GM12878 (cell line): Measurements from ENCODE around the gene ARFGAP3. TPM values are rescaled to one million over a fixed set of nuclear protein-coding genes. Genes with fewer than 3 reads are reported as not detected.
A peak's percentile ranks its signal among the peaks of the same experiment; 100 is the strongest.

Experiments used
- ATAC-seq: fragments of 200-7000 bp; cut with Tn5 transposase; 3 replicates; pipeline ENCODE4 v1.9.1; 2020; ENCODE audit warnings: mild to moderate bottlenecking, moderate library complexity
- BruUV-seq: library from RNA; stranded (reverse); fragments of 400-500 nt; replicated peaks from 2 replicates; lab custom pipeline; 2021; lab: Mats Ljungman, UMichigan
- CTCF ChIA-PET: fragments of 300-600 bp; sonication (Branson Sonifier 250); formaldehyde crosslinking; extraction: SDS; loops from one replicate; lab custom pipeline; 2021; ENCODE audit warnings: inconsistent platforms; lab: Yijun Ruan, JAX
- POLR2A ChIA-PET: fragments of 350-600 bp; formaldehyde crosslinking; extraction: SDS; loops from one replicate; lab custom pipeline; 2021; ENCODE audit warnings: inconsistent platforms; lab: Charles Lee
- RAD21 ChIA-PET: fragments of 300-600 bp; sonication (Branson Sonifier 250); formaldehyde crosslinking; loops from one replicate; lab custom pipeline; 2023; ENCODE audit warnings: antibody characterized with exemption; ENCODE audit not compliant: unreplicated experiment; lab: Charles Lee
- SMC1A ChIA-PET: fragments of 300-600 bp; sonication (Branson Sonifier 250); formaldehyde crosslinking; loops from one replicate; lab custom pipeline; 2023; ENCODE audit not compliant: unreplicated experiment, uncharacterized antibody; lab: Charles Lee
- DNase-seq: peaks from one replicate; pipeline ENCODE4 v3.0.0-alpha.2; 2011; ENCODE audit warnings: low read depth, low spot score
- FAIRE-seq: peaks from 3 replicates; lab custom pipeline; 2011; peaks lifted over from hg19 to GRCh38; lab: Jason Lieb, UNC
- H2AFZ ChIP-seq: 2 replicates; pipeline ENCODE4 v1.6.0; 2011; ENCODE audit warnings: low read depth, low read length, control low read depth; ENCODE audit not compliant: control insufficient read depth
- H3K27ac ChIP-seq: 2 replicates; pipeline ENCODE4 v1.5.1; 2011; ENCODE audit warnings: control low read depth; ENCODE audit not compliant: control insufficient read depth, insufficient read depth
- H3K27me3 ChIP-seq, 2 experiments: replicated peaks in 1 of 2; 2 replicates each; pipeline versions ENCODE4 v1.6.0 to v1.6.1; 2011; ENCODE audit warnings: low read length in 1 of 2; ENCODE audit not compliant: control insufficient read depth in 2 of 2, insufficient read depth in 2 of 2
- H3K36me3 ChIP-seq, 2 experiments: 2 replicates each; pipeline ENCODE4 v1.5.1; 2011; ENCODE audit warnings: low read length in 1 of 2; ENCODE audit not compliant: control insufficient read depth in 2 of 2, insufficient read depth in 2 of 2
- H3K4me1 ChIP-seq: 2 replicates; pipeline ENCODE4 v1.6.1; 2011; ENCODE audit warnings: mild to moderate bottlenecking, low read length, moderate library complexity, mixed read lengths; ENCODE audit not compliant: control insufficient read depth, insufficient read depth
- H3K4me2 ChIP-seq: 2 replicates; pipeline ENCODE4 v1.6.0; 2011; ENCODE audit warnings: control low read depth; ENCODE audit not compliant: control insufficient read depth, insufficient read depth
- H3K4me3 ChIP-seq: fragments of 200-600 bp; sonication (generic); 2 replicates; pipeline ENCODE4 v1.5.1; 2016
- H3K79me2 ChIP-seq: 2 replicates; pipeline ENCODE4 v1.6.0; 2011; ENCODE audit warnings: low read length; ENCODE audit not compliant: control insufficient read depth, insufficient read depth
- H3K9ac ChIP-seq: 2 replicates; pipeline ENCODE4 v1.8.0; 2011; ENCODE audit warnings: low read length, control low read depth, mixed read lengths; ENCODE audit not compliant: control insufficient read depth, insufficient read depth
- H3K9me3 ChIP-seq: replicated peaks from 3 replicates; pipeline ENCODE4 v1.5.1; 2011; ENCODE audit warnings: mild to moderate bottlenecking, low read length; ENCODE audit not compliant: control insufficient read depth, insufficient read depth
- H4K20me1 ChIP-seq: 2 replicates; pipeline ENCODE4 v1.6.0; 2011; ENCODE audit not compliant: control insufficient read depth, insufficient read depth
- PAX8 ChIP-seq: fragments of 450-650 bp; IDR thresholded peaks from 2 replicates; pipeline ENCODE4 v1.6.1; 2017; ENCODE audit warnings: mild to moderate bottlenecking, moderate library complexity
- RAD21 ChIP-seq: IDR thresholded peaks from 2 replicates; pipeline ENCODE4 v1.6.1; 2011; ENCODE audit warnings: mild to moderate bottlenecking, low read depth, low read length, moderate library complexity; ENCODE audit not compliant: insufficient read depth
- SMC3 ChIP-seq: IDR thresholded peaks from 2 replicates; pipeline ENCODE4 v1.6.1; 2011; ENCODE audit warnings: low read length, improper control_type of control experiment, borderline replicate concordance
- WGBS: methylation state at CpG from one replicate; pipeline ENCODE4 v1.1.6; 2016; ENCODE audit warnings: low lambda C conversion rate; ENCODE audit not compliant: insufficient replicate concordance, insufficient coverage; ENCODE audit errors: missing lambda C conversion rate; 5-methylcytosine and 5-hydroxymethylcytosine counted together
- in situ Hi-C: fragments of 300-500 bp; cut with MboI; formaldehyde crosslinking; loops from 9 replicates; pipeline ENCODE4 v1.14.3; 2018; ENCODE audit warnings: mixed read lengths
- intact Hi-C: fragments of 100-400 bp; cut with micrococcal nuclease; formaldehyde crosslinking; loops from one replicate; pipeline ENCODE4 v1.14.2; 2022; ENCODE audit not compliant: unreplicated experiment
- polyA plus RNA-seq, 11 experiments: library from polyadenylated mRNA; depleted of rRNA in 4 of 11; unstranded in 6 of 11; stranded (reverse) in 5 of 11; fragments of >200 nt; fragmentation: Nextera tagmentation in 4 of 11; fragmentation: Illumina TruSeq in 1 of 11; extraction: Ambion mirVana in 4 of 11; extraction: Trizol in 1 of 11; gene quantifications; 1 replicate in 1 of 11; 2 replicates in 10 of 11; pipeline versions ENCODE4 v1.2.1 to v1.2.3, GENCODE V29; 2011 to 2016; ENCODE audit warnings: inconsistent platforms in 2 of 11, missing spikeins in 2 of 11, low read depth in 1 of 11
- total RNA-seq, 4 experiments: library from RNA; depleted of rRNA in 3 of 4; stranded (reverse); fragments of >200 nt in 3 of 4; fragmentation: Illumina TruSeq in 1 of 4; extraction: Trizol in 1 of 4; gene quantifications; 2 replicates each; pipeline versions ENCODE4 v1.2.1 to v1.2.3, GENCODE V29; 2013 to 2021
- TF ChIP-seq, protein P1 (sequence below), 3 experiments: IDR thresholded peaks in 2 of 3; conservative IDR thresholded peaks in 1 of 3; 2 replicates each; pipeline ENCODE4 v1.5.1; 2011; ENCODE audit warnings: low read depth in 3 of 3, low read length in 3 of 3, mild to moderate bottlenecking in 3 of 3, control low read depth in 2 of 3, moderate library complexity in 2 of 3, inconsistent platforms in 1 of 3, mixed read lengths in 1 of 3; ENCODE audit not compliant: control insufficient read depth in 2 of 3, insufficient read depth in 1 of 3; ENCODE audit errors: extremely low read depth in 1 of 3

The ARFGAP3 gene
- total and polyA plus RNA-seq, 10 of the 15 experiments (the other 5 are each of a cell fraction or from before 2014, with no cell fraction given): 29.7 to 50.8 (median 39.5) TPM

DNA sequence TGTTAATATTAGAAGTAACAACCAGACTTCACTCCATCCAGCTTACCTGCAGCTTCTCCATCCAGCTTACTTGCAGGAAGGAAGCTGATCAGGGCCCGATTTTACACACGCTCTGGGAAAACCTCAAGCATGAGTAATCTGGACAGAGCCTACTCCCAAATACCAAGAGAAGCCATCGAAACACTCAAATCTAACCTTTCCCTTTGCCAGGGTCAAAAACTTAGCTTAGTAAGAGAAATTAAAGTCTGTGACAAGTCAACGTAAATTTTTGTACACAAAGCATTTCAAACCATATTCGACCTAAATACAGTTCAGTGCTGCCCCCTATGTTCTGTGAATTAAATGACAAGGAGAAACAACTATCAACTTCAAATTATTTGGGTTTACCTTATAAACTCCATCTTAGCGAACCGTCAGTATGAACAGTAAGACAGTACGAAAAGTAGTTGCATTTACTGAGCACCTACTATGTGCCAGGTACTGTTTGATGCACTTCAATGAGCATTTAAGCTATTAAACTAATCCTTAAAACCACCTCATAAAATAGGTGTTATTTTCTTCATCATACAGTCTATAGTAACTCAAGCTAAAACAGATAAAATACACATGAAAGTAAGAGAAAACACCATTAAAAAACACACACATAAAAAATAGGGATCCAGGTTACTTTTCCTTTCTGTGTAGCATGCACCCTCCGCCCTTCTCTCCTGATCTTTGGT lies 36.9 kb downstream of the ARFGAP3 start:
- Histone ChIP-seq H3K4me2 (no peak overlapping the region), H3K4me3 (no peak overlapping the region), H3K27ac (no peak overlapping the region), H3K36me3 (peaks cover 1 to 24% of the 10 kb centered on the region in 2 experiments), H4K20me1 (no peaks in the 10 kb centered on the region), H3K27me3 (no peaks in the 10 kb centered on the region), H3K9me3 (no peaks in the 10 kb centered on the region; the same call in 1 of the 3 replicates), H3K4me1 (no peaks in the 10 kb centered on the region), H3K79me2 (no peaks in the 10 kb centered on the region), H3K9ac (no peak overlapping the region), H2AFZ (peak overlapping the region; percentile 54; the same call in 1 of the 2 replicates)
- ChIA-PET POLR2A (no interaction called here), CTCF (interaction anchor here (0.5 to 2.7 kb wide), 25 partner anchors 9 to 199 kb away, joined by 3 to 18 read pairs (median 3); no protein-coding TSS in a partner anchor), RAD21 (interaction anchor here (0.6 to 1.7 kb wide), 11 partner anchors 17 to 240 kb away, joined by 3 to 7 read pairs (median 3); partner anchors contain the start of gene CYB5R3), SMC1A (interaction anchor here (0.7 to 3.4 kb wide), 11 partner anchors 9 to 213 kb away, joined by 3 to 21 read pairs (median 4); no protein-coding TSS in a partner anchor)
- DNase-seq (no peak), ATAC-seq (no peak), FAIRE-seq (no peak)
- BruUV-seq: no TSS peak
- TF ChIP-seq, protein P1, sequence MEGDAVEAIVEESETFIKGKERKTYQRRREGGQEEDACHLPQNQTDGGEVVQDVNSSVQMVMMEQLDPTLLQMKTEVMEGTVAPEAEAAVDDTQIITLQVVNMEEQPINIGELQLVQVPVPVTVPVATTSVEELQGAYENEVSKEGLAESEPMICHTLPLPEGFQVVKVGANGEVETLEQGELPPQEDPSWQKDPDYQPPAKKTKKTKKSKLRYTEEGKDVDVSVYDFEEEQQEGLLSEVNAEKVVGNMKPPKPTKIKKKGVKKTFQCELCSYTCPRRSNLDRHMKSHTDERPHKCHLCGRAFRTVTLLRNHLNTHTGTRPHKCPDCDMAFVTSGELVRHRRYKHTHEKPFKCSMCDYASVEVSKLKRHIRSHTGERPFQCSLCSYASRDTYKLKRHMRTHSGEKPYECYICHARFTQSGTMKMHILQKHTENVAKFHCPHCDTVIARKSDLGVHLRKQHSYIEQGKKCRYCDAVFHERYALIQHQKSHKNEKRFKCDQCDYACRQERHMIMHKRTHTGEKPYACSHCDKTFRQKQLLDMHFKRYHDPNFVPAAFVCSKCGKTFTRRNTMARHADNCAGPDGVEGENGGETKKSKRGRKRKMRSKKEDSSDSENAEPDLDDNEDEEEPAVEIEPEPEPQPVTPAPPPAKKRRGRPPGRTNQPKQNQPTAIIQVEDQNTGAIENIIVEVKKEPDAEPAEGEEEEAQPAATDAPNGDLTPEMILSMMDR (IDR thresholded peaks at IDR 0.05 in 2 of 3, conservative IDR thresholded peaks at IDR 0.05 in 1 of 3; ENCODE audit: control insufficient read depth in 2 of 3, extremely low read depth in 1 of 3, insufficient read depth in 1 of 3, low read depth in 3 of 3, low read length in 3 of 3): peak in 2 of 3 experiments; percentile 46 to 49; a peak in 3 of 6 replicates
- TF ChIP-seq RAD21 (peak; percentile 56), PAX8 (no peak), SMC3 (peak; percentile 47)
- WGBS: 70% methylated on average over 9 of the region's 9 CpGs
- intact Hi-C loops (loop anchor here (1.0 kb wide), 1 partner anchor 199 kb away; no protein-coding TSS in a partner anchor), in situ Hi-C loops (no loop called here)
